Activated naive CD4-positive, alpha-beta T cell treated with anti-CD3 and anti-CD28 coated beads for 36 hours (primary cell): ENCODE data around the gene ANKIB1. TPM values are rescaled to one million over a fixed set of nuclear protein-coding genes. Genes with fewer than 3 reads are reported as not detected.

Experiments
- CTCF ChIA-PET: fragments of 350-600 bp; sonication (Branson Sonifier 250); formaldehyde crosslinking; loops from one replicate; lab custom pipeline; 2021; ENCODE audit warnings: antibody characterized with exemption; lab: Charles Lee
- DNase-seq: peaks from one replicate; pipeline ENCODE4 v3.0.0-alpha.2; 2020
- H3K27ac Mint-ChIP-seq: one replicate; pipeline ENCODE4 v1.8.0; 2021; ENCODE audit warnings: mild to moderate bottlenecking, mixed read lengths
- H3K27me3 Mint-ChIP-seq: one replicate; pipeline ENCODE4 v1.8.0; 2021; ENCODE audit warnings: low read depth, mixed read lengths
- H3K36me3 Mint-ChIP-seq: one replicate; pipeline ENCODE4 v1.8.0; 2021; ENCODE audit warnings: low read depth, mixed read lengths
- H3K4me1 Mint-ChIP-seq: one replicate; pipeline ENCODE4 v1.8.0; 2021; ENCODE audit warnings: low read depth, mixed read lengths
- H3K4me3 Mint-ChIP-seq: one replicate; pipeline ENCODE4 v1.8.0; 2021; ENCODE audit warnings: mild to moderate bottlenecking, moderate library complexity, mixed read lengths
- H3K9me3 Mint-ChIP-seq: one replicate; pipeline ENCODE4 v1.8.0; 2021; ENCODE audit warnings: mixed read lengths
- intact Hi-C: fragments of 100-400 bp; cut with micrococcal nuclease; formaldehyde crosslinking; loops from one replicate; pipeline ENCODE4 v1.15.1; 2023
- total RNA-seq, 2 experiments: library from RNA; stranded (reverse); gene quantifications; one replicate each; pipeline ENCODE4 v1.2.3, GENCODE V29; 2021

ANKIB1 gene
- total RNA-seq, 2 experiments from 2014 or later = 37.9 to 38.4 TPM

- peaks cover 19% of the 10 kb centered on the region for H3K36me3 Mint-ChIP-seq
- no peaks in the 10 kb centered on the region for H3K9me3 Mint-ChIP-seq
- CTCF ChIA-PET = no interaction called here
Observed at GRCh38 chr7:92303761-92304160, 58.0 kb downstream of the ANKIB1 start.

GRCh38 chr7:92304406-92304893, 58.7 kb downstream of the ANKIB1 start:
- H3K9me3 Mint-ChIP-seq = no peaks in the 10 kb centered on the region
- intact Hi-C loops = no loop called here
- H3K27ac Mint-ChIP-seq = no peak overlapping the region
- H3K4me3 Mint-ChIP-seq = no peak overlapping the region
- no peaks in the 10 kb centered on the region for H3K4me1 Mint-ChIP-seq
- CTCF ChIA-PET = no interaction called here
- H3K27me3 Mint-ChIP-seq = no peaks in the 10 kb centered on the region
- H3K36me3 Mint-ChIP-seq = peaks cover 15% of the 10 kb centered on the region
- DNase-seq = no peak

More at GRCh38 chr7:92303761-92304160, 58.0 kb downstream of the ANKIB1 start:
- Mint-ChIP-seq H3K27ac (no peak overlapping the region), H3K27me3 (no peaks in the 10 kb centered on the region), H3K4me3 (no peak overlapping the region), H3K4me1 (no peaks in the 10 kb centered on the region)
- no peak for DNase-seq
- intact Hi-C loops = no loop called here

GRCh38 chr7:92306153-92306552, 60.4 kb downstream of the ANKIB1 start:
- H3K27ac Mint-ChIP-seq = no peak overlapping the region
- H3K4me3 Mint-ChIP-seq = no peak overlapping the region
- intact Hi-C loops = loop anchor here (5.0 kb wide), 1 partner anchor 711 kb away; no protein-coding TSS in a partner anchor
- H3K9me3 Mint-ChIP-seq = no peaks in the 10 kb centered on the region
- DNase-seq = no peak
- CTCF ChIA-PET = no interaction called here
- H3K36me3 Mint-ChIP-seq = peaks cover 8% of the 10 kb centered on the region
- H3K4me1 Mint-ChIP-seq = no peaks in the 10 kb centered on the region
- H3K27me3 Mint-ChIP-seq = no peaks in the 10 kb centered on the region

GRCh38 chr7:92313055-92313454, 67.3 kb downstream of the ANKIB1 start:
- Mint-ChIP-seq H3K4me1 (no peaks in the 10 kb centered on the region), H3K36me3 (peaks cover 3% of the 10 kb centered on the region), H3K27ac (no peak overlapping the region), H3K27me3 (no peaks in the 10 kb centered on the region), H3K4me3 (no peak overlapping the region), H3K9me3 (no peaks in the 10 kb centered on the region)
- CTCF ChIA-PET = no interaction called here
- intact Hi-C loops = no loop called here
- no peak for DNase-seq

GRCh38 chr7:92319243-92319642, 73.5 kb downstream of the ANKIB1 start:
- H3K9me3 Mint-ChIP-seq = no peaks in the 10 kb centered on the region
- peaks cover 8% of the 10 kb centered on the region for H3K36me3 Mint-ChIP-seq
- intact Hi-C loops = no loop called here
- H3K4me1 Mint-ChIP-seq = no peaks in the 10 kb centered on the region
- DNase-seq = no peak
- no peak overlapping the region for H3K4me3 Mint-ChIP-seq
- CTCF ChIA-PET = interaction anchor here (1.5 kb wide), 1 partner anchor 37 kb away, joined by 3 read pairs; no protein-coding TSS in a partner anchor
- H3K27ac Mint-ChIP-seq = no peak overlapping the region
- H3K27me3 Mint-ChIP-seq = no peaks in the 10 kb centered on the region

- no peaks in the 10 kb centered on the region for H3K4me1 Mint-ChIP-seq
- H3K27me3 Mint-ChIP-seq = no peaks in the 10 kb centered on the region
- H3K4me3 Mint-ChIP-seq = no peak overlapping the region
- H3K36me3 Mint-ChIP-seq = peaks cover 8% of the 10 kb centered on the region
- CTCF ChIA-PET = no interaction called here
- H3K27ac Mint-ChIP-seq = no peak overlapping the region
- H3K9me3 Mint-ChIP-seq = no peaks in the 10 kb centered on the region
- no peak for DNase-seq
- intact Hi-C loops = loop anchor here (5.0 kb wide), 1 partner anchor 112 kb away; no protein-coding TSS in a partner anchor
Observed at GRCh38 chr7:92325173-92325572, 79.4 kb downstream of the ANKIB1 start.

GRCh38 chr7:92325858-92326257, 80.1 kb downstream of the ANKIB1 start:
- H3K9me3 Mint-ChIP-seq = no peaks in the 10 kb centered on the region
- intact Hi-C loops = loop anchor here (5.0 kb wide), 1 partner anchor 111 kb away; no protein-coding TSS in a partner anchor
- CTCF ChIA-PET = no interaction called here
- H3K4me1 Mint-ChIP-seq = no peaks in the 10 kb centered on the region
- H3K27ac Mint-ChIP-seq = no peak overlapping the region
- DNase-seq = no peak
- H3K4me3 Mint-ChIP-seq = no peak overlapping the region
- peaks cover 5% of the 10 kb centered on the region for H3K36me3 Mint-ChIP-seq
- no peaks in the 10 kb centered on the region for H3K27me3 Mint-ChIP-seq

- H3K4me1 Mint-ChIP-seq = no peaks in the 10 kb centered on the region
- no peak for DNase-seq
- CTCF ChIA-PET = interaction anchor here (0.7 kb wide), 1 partner anchor 36 kb away, joined by 3 read pairs; no protein-coding TSS in a partner anchor
- H3K27me3 Mint-ChIP-seq = no peaks in the 10 kb centered on the region
- intact Hi-C loops = no loop called here
- no peak overlapping the region for H3K4me3 Mint-ChIP-seq
- no peak overlapping the region for H3K27ac Mint-ChIP-seq
- peaks cover 2% of the 10 kb centered on the region for H3K9me3 Mint-ChIP-seq
- H3K36me3 Mint-ChIP-seq = peaks cover 23% of the 10 kb centered on the region
Observed at GRCh38 chr7:92330835-92331438, 85.2 kb downstream of the ANKIB1 start.

- Mint-ChIP-seq H3K4me1 (no peaks in the 10 kb centered on the region), H3K36me3 (peaks cover 24% of the 10 kb centered on the region), H3K4me3 (no peak overlapping the region), H3K27ac (no peak overlapping the region), H3K9me3 (peaks cover 2% of the 10 kb centered on the region), H3K27me3 (no peaks in the 10 kb centered on the region)
- CTCF ChIA-PET = interaction anchor here (0.7 kb wide), 1 partner anchor 36 kb away, joined by 3 read pairs; no protein-coding TSS in a partner anchor
- DNase-seq = no peak
- intact Hi-C loops = no loop called here
Observed at GRCh38 chr7:92331508-92331907, 85.7 kb downstream of the ANKIB1 start.

GRCh38 chr7:92332782-92333181, 87.0 kb downstream of the ANKIB1 start:
- CTCF ChIA-PET = no interaction called here
- Mint-ChIP-seq H3K36me3 (peaks cover 24% of the 10 kb centered on the region), H3K9me3 (peaks cover 2% of the 10 kb centered on the region)

GRCh38 chr7:92333866-92334265, 88.1 kb downstream of the ANKIB1 start:
- no peak for DNase-seq
- peaks cover 24% of the 10 kb centered on the region for H3K36me3 Mint-ChIP-seq
- H3K4me3 Mint-ChIP-seq = no peak overlapping the region
- peaks cover 2% of the 10 kb centered on the region for H3K9me3 Mint-ChIP-seq
- no peaks in the 10 kb centered on the region for H3K4me1 Mint-ChIP-seq
- no peak overlapping the region for H3K27ac Mint-ChIP-seq
- CTCF ChIA-PET = no interaction called here
- intact Hi-C loops = no loop called here
- no peaks in the 10 kb centered on the region for H3K27me3 Mint-ChIP-seq

More at GRCh38 chr7:92332782-92333181, 87.0 kb downstream of the ANKIB1 start:
- intact Hi-C loops = no loop called here
- Mint-ChIP-seq H3K4me1 (no peaks in the 10 kb centered on the region), H3K27me3 (no peaks in the 10 kb centered on the region), H3K27ac (no peak overlapping the region), H3K4me3 (no peak overlapping the region)
- no peak for DNase-seq

- Mint-ChIP-seq H3K9me3 (peaks cover 2% of the 10 kb centered on the region), H3K27ac (no peak overlapping the region), H3K4me1 (no peaks in the 10 kb centered on the region), H3K36me3 (peaks cover 19% of the 10 kb centered on the region), H3K4me3 (no peak overlapping the region), H3K27me3 (no peaks in the 10 kb centered on the region)
- intact Hi-C loops = no loop called here
- CTCF ChIA-PET = no interaction called here
- no peak for DNase-seq
Observed at GRCh38 chr7:92335574-92335973, 89.8 kb downstream of the ANKIB1 start.
